HG03103 (cell line): Measurements from ENCODE around the gene RNASE13.

Experiments
- ATAC-seq: cut with Tn5 transposase; IDR thresholded peaks from one replicate; pipeline ENCODE4 v1.9.1; 2021; ENCODE audit warnings: low read depth; ENCODE audit not compliant: unreplicated experiment

Gene RNASE13

GRCh38 chr14:21034707-21035106, at the start of gene RNASE13:
Gene RNASE13 (minus strand): TSS chr14:21034807. CDS start chr14:21034288, 519 bp downstream.
- ATAC-seq, result no peak

GRCh38 chr14:21084396-21084795, 49.8 kb upstream of the RNASE13 start:
- no peak for ATAC-seq

- ATAC-seq, result no peak
These were observed 49.1 kb upstream of the RNASE13 start for GRCh38 chr14:21083565-21084325.

- ATAC-seq, result no peak
These were observed 47.0 kb upstream of the RNASE13 start for GRCh38 chr14:21081521-21082142.

DNA sequence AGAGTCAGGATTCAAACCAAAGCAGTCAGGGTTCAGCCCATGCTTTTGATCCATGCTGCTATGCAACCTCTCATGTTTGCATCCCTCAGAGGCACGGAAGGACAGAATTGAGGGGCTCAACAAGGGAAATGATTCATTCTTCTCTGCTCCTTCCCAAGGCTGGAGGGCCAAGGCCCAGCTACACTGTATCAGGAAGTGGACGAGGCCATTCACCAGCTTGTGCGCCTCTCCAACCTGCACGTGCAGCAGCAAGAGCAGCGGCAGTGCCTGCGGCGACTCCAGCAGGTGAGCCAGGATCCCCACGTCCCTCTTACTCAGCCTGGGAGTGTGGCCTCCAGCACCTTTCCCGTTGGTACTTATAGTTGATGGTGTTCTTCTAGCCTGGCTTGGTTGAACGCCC, 44.1 kb upstream of the RNASE13 start:
- no peak for ATAC-seq

DNA sequence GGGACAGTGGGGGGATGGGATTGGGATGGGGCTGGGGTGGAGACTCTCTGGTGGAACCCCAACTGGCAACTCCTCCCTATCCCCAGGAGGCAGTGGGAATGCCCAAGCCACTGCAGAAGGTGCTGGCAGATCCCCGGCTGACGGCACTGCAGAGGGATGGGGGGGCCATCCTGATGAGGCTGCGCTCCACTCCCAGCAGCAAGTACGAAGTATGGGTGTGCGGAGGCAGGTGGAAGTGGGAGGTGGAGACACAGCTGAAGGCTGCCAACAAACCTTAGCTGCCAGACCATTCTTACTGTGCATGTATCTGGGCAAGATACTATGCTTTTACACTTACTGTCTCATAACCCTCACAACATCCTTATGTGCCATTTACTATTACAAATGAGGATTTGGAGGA, 43.7 kb upstream of the RNASE13 start:
- ATAC-seq, result no peak

- no peak for ATAC-seq
These were observed 43.1 kb upstream of the RNASE13 start for GRCh38 chr14:21077672-21078071.

DNA sequence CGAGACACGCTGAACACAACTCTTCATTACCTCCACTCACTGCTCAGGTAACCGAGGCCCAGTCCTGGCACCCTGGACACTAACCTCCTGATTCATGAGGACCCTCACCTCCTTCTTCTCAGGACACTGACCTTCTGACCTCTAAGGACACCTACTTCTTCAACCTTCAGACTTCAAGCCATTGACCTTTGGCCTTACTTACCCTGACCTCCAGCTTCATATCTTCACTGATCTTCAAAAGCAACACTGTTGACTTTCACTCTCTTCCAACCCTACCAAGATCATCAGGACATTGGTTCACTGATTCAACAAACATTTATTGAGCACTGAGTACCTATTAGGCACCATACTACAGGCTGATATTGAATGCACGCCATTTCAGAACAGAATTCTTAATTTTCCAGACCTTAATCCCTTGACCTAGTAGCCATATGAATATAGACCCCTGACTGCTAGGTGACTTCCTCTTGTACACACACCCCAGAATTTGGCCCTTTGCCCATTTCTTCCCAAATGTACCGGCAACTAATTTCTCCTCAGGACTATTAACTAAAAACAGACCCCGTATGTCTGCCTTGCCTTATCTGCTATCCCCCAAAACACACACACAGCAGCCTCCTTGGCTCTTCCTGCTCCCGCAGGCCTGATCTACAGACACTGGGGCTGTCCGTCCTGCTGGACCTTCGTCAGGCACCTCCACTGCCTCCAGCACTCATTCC, 41.3 kb upstream of the RNASE13 start:
- ATAC-seq, result no peak

GRCh38 chr14:21074398-21075272, 40.0 kb upstream of the RNASE13 start:
- ATAC-seq, result no peak

DNA sequence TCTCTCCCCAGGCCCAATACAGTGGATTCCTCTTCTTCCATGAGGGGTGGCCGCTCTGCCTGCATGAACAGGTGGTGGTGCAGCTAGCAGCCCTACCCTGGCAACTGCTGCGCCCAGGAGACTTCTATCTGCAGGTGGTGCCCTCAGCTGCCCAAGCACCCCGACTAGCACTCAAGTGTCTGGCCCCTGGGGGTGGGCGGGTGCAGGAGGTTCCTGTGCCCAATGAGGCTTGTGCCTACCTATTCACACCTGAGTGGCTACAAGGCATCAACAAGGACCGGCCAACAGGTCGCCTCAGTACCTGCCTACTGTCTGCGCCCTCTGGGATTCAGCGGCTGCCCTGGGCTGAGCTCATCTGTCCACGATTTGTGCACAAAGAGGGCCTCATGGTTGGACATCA, 39.3 kb upstream of the RNASE13 start:
- ATAC-seq, result no peak

GRCh38 chr14:21072781-21073339, 38.3 kb upstream of the RNASE13 start:
- ATAC-seq, result no peak

DNA sequence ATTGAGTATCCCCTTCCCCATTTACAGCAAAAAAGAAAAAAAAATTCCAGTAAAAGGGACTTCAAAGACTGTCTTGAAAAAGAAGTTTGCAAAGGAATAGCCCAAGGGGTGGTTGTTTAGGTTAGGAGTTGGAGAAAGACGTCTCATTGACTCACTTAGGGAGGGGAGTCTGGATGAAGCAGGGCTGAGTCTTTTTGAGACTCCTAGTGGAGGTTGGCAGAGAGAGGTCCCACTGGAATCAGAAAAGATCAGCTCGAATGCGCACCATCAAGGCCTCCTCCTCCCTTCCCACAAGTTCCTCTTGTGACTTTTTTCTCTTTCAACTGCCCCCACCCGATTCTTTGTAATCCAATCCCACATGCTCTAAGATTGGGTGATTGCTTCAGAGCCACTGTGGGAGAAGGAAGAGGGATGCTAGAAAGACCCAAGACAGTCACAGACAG, 37.4 kb upstream of the RNASE13 start:
- no peak for ATAC-seq

GRCh38 chr14:21071225-21072030, 36.8 kb upstream of the RNASE13 start:
- peak; percentile 66 for ATAC-seq

DNA sequence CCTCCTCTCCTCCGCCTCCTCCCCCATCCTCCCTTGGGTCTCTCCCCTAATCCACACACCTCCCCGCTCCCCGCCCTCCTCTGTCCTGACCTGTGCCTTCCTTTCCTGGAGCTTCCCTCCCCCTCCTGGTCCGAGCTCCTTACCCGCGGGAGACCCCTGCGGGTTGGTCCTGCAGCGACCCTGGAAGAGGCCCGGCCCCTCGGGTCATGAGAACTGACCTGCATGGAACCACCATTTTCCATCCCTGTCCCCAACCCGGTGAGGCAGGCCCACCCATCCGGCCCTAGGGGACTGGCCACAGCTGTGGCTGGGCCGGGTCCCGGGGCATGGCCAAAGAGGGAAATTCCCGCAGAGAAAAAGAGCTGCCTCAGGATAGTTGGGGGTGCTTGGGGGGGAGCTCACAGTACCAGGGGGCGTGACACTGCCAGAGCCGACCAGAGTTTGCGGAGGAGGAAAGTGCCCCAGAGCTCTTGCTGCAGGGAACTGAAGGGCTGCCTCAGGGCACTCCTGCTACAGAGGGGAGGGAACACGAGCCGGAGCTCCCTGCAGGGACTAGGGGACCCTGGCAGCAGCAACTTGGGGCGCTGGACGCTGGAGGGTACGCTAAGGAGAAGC, 36.1 kb upstream of the RNASE13 start:
- peak; percentile 15 for ATAC-seq

- no peak for ATAC-seq
These were observed 35.5 kb upstream of the RNASE13 start, which contains the start of gene ARHGEF40 for GRCh38 chr14:21070083-21070609. Gene ARHGEF40 (plus strand): TSS chr14:21070304. CDS start chr14:21070397, 93 bp downstream.

- no peak for ATAC-seq
These were observed 34.9 kb upstream of the RNASE13 start for GRCh38 chr14:21069388-21070082.

GRCh38 chr14:21068521-21069387, 34.1 kb upstream of the RNASE13 start:
- ATAC-seq, result no peak
